NCI-H1417 (cell line): ENCODE results near the gene RNF115.
"Not testable (repeated sequence)": the region's sequence is repeated elsewhere in the genome, so short reads cannot be mapped to it uniquely, and the experiment has no call there.

ENCODE experiments used
- DNase-seq, 3 experiments: peaks; one replicate each; lab custom pipeline; 2025; lab: John Stamatoyannopoulos, UW

Gene RNF115

DNA sequence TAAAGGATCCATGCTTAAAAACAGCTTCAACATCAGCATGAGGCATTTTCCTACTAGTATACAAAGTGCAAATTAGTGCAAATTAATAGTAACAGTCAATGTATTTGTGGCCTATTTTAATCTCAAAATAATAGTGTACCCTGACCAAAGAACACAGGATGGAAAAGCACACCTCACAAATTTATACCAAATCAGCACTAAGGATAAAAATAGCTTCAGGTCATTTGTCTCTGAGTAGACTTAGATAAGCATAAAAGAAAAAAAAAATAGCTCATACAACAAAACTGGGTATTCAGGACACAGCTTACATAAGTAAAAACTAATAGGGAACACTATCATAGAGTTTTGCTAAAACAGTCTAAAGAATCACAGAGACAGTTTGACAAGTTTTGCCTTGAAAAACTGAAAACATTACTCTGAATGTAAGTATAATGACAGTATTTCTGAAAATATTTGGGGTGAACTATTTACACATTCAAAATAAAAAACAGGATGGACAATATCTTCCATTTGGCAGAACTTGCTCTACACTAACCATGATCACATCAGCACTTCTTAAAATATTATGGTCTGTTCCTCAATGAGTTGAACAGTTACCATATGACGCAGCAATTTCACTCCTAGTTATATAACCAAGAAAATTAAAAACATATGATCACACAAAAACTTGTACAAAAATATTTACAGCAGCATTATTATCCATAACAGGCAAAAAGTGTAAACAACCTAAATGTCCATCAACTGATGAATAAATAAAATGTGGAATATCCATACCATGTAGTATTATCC lies 46.3 kb downstream of the RNF115 start:
- no peak for DNase-seq

- no peak for DNase-seq
Measured at GRCh38 chr1:145773423-145773822, 50.5 kb downstream of the RNF115 start.

- DNase-seq = no peak
Measured at GRCh38 chr1:145771056-145771455, 52.8 kb downstream of the RNF115 start.

DNA sequence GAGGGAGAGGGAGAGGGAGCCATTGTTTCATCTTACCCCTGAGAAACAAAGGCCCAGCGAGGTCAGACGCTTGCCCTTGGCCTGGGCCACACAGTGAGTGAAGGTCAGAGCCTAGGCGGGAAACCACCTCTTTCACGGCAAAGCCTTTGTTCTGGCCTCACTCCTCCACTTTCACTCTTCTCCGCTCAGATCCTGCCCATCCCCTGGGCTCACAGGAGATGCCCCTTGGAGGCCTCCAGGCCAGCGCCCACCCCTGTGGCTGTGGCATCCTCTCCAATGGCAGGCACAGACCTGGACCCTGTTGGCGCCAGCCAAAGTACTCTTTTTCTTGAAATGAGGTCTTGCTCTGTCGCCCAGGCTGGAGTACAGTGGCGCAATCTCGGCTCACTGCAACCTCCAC lies 55.9 kb downstream of the RNF115 start:
- not testable (repeated sequence) for DNase-seq

DNA sequence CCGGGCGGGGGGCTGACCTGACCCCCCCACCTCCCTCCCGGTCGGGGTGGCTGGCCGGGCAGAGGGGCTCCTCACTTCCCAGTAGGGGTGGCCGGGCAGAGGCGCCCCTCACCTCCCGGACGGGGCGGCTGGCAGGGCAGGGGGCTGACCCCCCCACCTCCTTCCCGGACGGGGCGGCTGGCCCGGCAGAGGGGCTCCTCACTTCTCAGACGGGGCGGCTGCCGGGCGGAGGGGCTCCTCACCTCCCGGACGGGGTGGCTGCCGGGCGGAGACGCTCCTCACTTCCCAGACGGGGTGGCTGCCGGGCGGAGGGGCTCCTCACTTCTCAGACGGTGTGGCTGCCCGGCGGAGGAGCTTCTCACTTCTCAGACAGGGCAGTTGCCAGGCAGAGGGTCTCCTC lies 57.0 kb downstream of the RNF115 start:
- not testable (repeated sequence) for DNase-seq

DNA sequence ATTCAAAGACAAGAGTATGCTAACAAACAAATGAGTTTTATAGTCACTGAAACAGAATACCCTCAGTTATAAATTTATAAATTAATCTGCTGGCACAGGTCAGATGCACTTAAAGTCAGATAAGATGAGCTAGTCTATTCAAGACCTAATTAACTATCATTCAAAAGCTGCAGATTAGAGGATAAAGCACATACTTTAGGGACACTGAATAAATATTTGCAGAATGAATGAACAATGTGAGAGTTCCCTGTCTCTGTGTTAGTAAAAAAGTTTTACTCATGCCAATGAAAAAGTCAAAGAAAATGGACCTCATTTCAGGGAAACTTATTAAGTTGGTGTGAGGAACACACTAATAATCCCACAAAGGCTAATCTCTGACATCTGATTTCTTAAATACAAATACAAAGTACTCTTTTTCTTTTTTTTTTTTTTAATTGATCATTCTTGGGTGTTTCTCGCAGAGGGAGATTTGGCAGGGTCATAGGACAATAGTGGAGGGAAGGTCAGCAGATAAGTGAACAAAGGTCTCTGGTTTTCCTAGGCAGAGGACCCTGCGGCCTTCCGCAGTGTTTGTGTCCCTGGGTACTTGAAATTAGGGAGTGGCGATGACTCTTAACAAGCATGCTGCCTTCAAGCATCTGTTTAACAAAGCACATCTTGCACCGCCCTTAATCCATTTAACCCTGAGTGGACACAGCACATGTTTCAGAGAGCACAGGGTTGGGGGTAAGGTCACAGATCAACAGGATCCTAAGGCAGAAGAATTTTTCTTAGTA lies 58.1 kb downstream of the RNF115 start:
- peak in 2 of 3 experiments; percentile 5 to 22 for DNase-seq

GRCh38 chr1:145765127-145765526 lies 58.8 kb downstream of the RNF115 start:
- not testable (repeated sequence) for DNase-seq

DNA sequence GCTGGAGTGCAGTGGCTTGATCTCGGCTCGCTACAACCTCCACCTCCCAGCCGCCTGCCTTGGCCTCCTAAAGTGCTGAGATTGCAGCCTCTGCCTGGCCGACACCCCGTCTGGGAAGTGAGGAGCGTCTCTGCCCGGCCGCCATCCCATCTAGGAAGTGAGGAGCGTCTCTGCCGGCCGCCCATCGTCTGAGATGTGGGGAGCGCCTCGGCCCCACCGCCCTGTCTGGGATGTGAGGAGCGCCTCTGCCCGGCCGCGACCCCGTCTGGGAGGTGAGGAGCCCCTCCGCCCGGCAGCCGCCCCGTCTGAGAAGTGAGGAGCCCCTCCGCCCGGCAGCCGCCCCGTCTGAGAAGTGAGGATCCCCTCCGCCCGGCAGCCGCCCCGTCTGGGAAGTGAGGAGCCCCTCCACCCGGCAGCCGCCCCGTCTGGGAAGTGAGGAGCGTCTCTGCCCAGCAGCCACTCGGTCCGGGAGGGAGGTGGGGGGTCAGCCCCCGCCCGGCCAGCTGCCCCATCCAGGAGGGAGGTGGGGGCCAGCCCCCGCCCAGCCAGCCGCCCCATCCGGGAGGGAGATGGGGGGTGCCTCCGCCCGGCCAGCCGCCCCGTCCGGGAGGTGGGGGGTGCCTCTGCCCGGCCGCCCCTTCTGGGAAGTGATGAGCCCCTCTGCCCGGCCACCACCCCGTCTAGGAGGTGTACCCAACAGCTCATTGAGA lies 59.5 kb downstream of the RNF115 start:
- DNase-seq = not testable (repeated sequence)

DNA sequence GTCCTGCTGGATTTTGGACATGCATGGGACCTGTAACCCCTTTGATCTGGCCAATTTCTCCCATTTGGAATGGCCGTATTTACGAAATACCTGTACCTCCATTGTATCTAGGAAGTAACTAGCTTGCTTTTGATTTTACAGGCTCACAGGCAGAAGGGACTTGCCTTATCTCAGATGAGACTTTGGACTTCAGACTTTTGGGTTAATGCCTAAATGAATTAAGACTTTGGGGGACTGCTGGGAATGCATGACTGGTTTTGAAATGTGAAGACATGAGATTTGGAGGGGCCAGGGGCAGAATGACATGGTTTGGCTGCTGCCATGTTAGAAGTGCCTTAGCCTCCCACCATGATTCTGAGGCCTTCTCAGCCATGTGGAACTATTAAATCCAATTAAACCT lies 61.9 kb downstream of the RNF115 start:
- not testable (repeated sequence) for DNase-seq

DNA sequence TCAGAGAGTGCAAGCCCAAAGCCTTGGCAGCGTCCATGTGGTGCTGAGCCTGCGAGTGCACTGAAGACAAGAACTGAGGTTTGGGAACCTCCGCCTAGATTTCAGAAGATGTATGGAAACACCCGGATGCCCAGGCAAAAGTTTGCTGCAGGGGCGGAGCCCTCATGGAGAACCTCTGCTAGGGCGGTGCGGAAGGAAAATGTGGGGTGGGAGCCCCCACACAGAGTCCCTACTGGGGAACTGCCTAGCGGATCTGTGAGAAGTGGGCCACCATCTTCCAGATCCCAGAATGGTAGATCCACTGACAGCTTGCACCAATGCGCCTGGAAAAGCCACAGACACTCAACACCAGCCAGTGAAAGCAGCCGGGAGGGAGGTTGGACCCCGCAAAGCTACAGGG lies 62.4 kb downstream of the RNF115 start:
- DNase-seq = not testable (repeated sequence)

GRCh38 chr1:145760395-145760949 lies 63.4 kb downstream of the RNF115 start:
- DNase-seq = not testable (repeated sequence)

- no peak for DNase-seq
Measured at GRCh38 chr1:145759721-145760120, 64.2 kb downstream of the RNF115 start.

- no peak for DNase-seq
Measured at GRCh38 chr1:145758575-145758974, 65.3 kb downstream of the RNF115 start.

GRCh38 chr1:145758116-145758515 lies 65.8 kb downstream of the RNF115 start:
- DNase-seq = no peak

DNA sequence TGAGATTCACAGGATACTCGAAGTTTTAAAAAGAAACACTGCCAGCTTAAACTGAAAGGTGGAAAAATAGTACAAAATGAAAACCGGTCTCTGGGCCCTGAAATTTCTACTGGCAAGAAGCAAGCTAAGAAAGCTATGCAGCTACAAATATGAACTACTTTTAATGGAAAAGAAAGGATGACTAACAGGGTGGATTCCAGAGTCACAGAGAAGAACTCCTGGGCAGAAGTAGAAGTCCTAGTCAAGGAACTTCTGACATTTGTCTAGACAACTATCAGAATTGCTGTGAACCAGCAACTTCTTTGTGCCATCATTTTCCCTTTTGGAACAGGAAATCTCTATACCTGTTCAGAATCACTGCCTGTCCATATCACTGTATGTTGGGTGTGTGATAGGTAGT lies 66.5 kb downstream of the RNF115 start:
- DNase-seq = no peak

DNA sequence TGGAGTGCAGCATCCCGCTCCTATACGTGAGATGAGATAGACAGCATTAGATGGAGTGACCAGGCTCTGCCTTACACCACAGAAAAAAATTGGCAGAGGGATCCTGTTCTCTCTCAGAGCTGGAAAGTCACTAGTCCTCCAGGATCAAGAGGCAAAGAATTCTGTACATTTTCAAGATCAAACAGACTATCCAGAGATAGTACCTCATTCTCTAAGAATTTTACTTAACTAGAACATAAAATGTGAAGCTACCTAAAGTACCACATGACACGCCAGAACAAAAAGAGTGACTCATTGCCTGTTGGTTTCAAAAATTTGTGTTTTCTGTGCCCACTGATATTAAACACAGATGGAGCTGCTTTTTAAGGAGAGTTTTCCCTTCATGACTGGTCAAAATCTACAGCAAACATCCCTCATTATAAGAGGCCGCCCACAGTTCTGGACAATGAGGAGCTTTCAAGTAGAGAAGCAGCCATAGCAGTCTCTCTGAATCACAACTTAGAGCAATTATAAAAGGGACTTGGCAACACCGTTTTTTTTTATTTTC lies 72.3 kb downstream of the RNF115 start:
- no peak for DNase-seq

- DNase-seq = no peak
Measured at GRCh38 chr1:145750426-145750825, 73.5 kb downstream of the RNF115 start.

DNA sequence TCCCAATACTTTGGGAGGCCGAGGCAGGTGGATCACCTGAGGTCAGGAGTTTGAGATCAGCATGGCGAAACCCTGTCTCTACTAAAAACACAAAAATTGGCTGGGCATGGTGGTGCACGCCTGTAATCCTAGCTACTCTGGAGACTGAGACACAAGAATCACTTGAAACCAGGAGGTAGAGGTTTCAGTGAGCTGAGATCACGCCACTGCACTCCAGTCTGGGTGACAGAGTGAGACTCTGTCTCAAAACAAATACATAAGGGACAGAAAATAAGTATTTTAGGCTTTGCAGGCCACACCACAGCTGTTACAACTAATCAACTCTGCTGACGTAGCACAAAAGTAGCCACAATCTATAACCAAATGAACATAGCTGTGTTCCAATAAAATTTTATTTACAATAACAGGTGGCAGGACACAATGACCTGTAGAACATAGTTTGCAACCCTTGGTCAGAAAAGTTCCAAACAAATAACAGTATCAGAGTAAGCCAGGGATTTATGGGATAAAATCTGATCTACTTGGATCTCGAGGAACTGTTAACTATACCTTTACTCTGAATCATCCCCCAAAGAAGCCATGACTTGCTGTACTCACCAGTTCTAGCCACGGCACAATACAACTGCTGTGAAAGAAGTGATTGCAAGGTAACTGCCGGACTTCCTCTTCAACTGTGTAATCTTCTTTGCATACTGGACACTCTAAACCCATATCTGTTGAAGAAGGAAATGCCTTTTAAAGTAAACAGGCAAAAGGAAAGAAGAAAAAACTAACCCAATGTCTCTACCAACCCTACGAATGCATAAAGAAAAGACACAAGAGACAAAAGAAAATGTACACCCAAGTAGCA lies 76.3 kb downstream of the RNF115 start:
- DNase-seq = no peak

DNA sequence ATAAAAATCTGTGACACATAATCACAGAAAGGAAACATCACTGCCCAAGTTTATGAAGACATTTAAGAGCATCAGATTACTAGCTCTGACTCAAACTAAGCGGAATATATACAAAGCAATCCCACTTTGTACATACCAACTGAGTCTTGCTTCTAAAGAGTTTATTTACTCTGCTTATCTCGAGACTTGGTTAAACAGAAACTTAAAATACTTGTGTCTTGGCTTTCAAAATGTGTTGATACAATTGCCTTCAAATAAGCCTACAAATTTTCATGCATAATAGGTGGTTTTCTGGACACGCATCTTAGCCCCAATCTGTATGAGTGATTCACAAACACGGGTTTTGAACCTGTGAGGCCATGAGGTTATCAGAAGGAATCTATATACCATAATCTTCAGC lies 83.6 kb downstream of the RNF115 start:
- DNase-seq = no peak

- no peak for DNase-seq
Measured at GRCh38 chr1:145736191-145736590, 87.7 kb downstream of the RNF115 start.

GRCh38 chr1:145730900-145731299 lies 93.0 kb downstream of the RNF115 start:
- DNase-seq = no peak
